ENCODE results near the gene NKX2-1.
"Not testable (repeated sequence)": the region's sequence is repeated elsewhere in the genome, so short reads cannot be mapped to it uniquely, and the experiment has no call there.

The NKX2-1 gene

DNA sequence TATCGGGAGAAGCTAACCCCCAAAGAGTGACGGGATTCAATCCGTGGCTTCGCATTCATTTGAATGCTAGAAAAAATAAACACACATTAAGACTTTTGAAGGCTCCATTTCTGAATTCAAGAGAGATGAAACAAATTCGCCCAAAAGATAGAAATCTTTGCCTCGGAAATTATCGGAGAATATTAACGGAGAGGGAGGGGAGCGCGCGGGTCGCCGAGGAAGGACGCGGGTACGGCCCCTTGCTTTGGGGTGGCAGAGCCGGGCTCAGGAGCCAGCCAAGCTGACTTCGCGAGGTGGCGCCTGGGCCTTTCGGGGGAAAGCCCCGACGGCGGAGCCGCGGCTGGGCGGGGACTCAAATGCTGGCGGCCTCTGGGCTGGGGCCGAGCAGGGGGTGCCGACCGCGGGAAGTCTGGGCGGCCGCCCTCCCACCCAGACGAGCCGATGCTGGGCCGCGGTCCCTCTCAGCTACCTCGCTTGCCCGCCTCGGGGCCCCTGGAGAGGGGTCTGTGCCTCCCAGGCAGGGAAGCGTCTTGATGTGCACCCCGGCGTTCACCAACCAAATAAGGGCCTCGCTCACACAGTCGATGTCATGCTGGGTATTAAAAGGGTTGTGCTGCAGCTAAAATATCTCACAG is 14.7 kb downstream of the NKX2-1 start:
- DNase-seq (ENCODE audit: low read depth) = no peak

DNA sequence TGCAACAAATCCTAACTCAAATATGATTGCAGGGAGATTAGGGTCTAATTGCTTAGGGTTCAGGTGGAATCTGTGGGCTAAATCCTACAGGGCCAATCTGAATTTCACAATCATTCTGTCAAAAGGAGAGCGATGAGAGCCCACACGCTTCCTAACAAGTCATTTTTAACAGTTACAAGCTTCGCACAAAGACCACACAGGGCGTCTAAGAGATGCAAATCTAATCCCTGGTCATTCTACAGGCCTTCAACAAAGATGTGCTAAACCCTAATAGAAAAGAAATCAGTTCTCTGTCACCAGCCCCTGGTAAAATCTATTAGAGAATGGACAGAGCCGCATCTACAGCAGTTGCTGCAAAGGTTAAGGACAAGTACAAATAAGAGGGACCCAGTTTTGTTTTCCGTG is 15.3 kb downstream of the NKX2-1 start:
- DNase-seq (ENCODE audit: low read depth) = no peak

DNA sequence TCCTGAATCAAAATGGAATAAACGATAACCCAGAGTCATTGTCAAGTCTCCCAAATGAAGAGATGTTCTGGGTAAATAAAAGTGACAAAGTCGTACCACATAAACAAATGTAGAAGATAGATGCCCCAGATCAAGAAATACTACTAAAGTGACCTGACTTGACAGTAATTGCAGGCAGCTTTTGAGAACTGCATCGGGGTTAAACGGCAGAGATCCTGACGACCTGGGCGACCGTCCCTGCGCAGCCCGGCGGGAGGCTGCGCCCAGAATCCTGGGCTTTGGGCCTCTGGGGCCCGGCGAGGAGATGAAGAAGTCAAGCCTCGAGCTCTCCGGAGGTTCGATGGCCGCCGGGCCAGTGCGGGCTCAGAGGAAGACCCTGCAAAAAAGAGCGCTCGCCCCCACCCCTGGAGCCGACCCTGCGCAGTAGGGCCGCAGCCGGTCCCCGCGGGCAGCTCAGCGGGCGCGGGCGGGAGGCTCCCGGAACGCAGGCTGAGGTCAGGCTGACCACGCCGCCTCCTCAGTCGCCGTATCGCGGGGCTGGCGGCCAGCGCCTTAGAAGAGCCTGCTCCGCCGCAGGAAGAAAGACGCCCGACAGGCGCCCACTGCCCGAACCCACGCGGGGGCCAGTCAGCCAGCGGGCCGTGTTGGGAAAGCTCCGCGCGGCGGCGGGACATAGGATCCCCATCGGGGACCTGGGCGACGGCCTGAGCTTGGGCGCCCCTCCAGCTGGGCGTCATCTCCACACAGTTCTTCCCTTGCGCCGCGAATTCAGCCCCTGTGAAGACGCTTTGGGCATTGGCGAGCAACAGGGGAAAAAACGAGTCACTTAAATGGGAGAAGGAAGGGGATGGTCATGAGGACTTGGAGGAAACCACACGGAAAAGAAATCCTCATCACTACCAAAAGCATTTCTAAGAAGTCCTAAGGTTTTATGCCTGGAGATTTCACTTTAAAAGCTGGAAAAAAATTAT is 16.0 kb downstream of the NKX2-1 start:
- no peak for DNase-seq (ENCODE audit: low read depth)

DNA sequence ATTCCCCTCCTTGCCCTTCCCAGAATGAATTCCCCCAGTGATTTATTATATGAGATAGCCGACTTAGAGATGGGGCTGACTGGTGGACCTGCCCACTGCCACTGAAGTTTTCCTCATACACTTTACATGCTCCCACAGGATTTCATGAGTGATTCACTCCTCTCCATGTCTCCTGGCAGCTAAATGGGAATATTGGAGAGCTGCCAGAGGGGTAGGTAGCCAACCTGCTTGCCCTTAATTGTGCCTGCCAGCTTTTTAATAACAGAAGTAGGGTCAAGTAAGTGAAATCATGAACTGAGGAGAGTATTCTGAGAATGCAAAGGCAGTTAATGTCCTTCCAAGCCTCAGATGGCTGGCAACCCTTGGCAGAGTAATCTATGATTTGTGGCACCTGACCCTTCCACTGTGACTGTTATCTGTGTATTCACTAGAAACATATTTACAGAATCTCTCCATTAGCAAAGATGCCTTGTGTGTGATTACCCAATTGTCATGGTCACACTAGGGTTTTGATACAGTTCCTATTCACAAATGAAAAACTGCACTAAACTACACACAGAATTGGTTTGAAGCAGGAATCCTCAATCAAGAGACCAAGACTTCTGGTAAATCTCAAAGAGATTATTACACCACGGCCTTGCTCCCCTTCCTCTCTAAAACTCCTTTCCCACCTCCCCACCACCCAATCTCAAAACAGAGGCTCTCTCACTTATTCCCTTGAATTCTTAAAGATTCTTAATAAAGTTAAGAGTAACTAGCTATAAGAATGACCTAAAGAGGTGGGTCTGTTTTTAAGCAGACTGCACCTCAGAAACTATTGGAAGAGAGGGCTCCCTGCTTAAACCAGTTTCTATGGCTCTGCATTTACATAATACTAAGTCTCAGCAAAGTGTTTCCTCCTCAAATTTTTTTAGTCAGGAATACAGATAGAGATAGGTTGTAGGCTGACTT is 17.2 kb downstream of the NKX2-1 start:
- no peak for DNase-seq (ENCODE audit: low read depth)

- DNase-seq (ENCODE audit: low read depth) = no peak
Measured at GRCh38 chr14:36498938-36499337, 21.1 kb downstream of the NKX2-1 start.

GRCh38 chr14:36496346-36496745 is 23.7 kb downstream of the NKX2-1 start:
- DNase-seq (ENCODE audit: low read depth) = no peak

- DNase-seq (ENCODE audit: low read depth) = no peak
Measured at GRCh38 chr14:36495666-36496065, 24.4 kb downstream of the NKX2-1 start.

DNA sequence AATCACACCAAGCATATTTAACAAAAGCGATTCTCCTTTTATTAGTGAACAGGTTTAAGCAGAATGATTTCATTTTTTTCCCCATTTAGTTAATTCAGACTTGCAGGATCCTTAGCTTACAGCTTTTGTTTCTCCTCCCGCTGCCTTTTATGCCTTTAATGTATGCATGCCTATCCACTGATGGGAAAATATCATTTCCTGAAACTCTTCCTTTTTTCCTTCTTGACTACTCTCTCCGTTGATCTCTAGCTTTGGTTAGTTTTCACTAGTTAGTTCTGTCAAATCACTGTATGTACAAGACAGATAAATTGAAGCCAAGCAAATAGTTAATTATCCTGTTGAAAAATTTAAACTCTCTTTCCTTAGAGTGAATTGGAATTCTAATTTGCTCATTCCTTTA is 26.3 kb downstream of the NKX2-1 start:
- no peak for DNase-seq (ENCODE audit: low read depth)

DNA sequence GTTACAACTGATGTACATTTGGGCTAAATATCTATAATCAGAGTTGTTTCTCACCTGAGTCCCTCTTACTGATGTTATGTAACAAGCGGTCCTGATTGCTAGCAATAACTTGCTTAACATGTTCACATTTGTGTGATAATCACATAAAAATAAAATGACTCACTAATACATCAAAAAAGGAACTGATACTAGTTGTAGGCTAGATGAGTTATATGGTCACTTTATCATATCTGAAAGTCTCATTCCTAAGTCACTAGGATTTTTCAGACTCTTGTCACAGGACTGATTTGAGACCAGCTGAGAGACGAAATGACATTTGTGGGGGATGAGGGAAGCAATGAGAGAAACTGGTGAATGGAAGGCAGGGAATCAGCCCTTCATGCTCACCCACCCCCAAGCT is 34.3 kb downstream of the NKX2-1 start:
- no peak for DNase-seq (ENCODE audit: low read depth)

DNA sequence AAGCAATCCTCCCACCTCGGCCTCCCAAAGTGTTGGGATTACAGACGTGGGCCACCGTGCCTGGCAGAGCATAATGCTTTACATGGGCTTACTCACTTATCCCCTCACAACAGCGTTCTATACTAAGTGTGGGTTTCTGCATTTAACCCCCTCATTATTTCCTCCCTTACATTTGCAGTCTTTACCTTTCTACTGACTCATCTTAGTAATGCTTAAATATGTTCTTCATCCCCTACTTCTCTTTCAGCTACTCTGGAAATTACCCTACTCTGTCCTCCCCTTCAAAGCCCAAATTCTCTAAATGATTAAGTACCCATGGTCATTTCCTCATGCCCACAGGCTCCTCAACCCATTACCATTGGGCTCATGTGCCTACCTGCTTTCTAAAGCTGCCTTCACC is 40.7 kb downstream of the NKX2-1 start:
- no peak for DNase-seq (ENCODE audit: low read depth)

GRCh38 chr14:36478782-36479181 is 41.2 kb downstream of the NKX2-1 start:
- DNase-seq (ENCODE audit: low read depth) = no peak

DNA sequence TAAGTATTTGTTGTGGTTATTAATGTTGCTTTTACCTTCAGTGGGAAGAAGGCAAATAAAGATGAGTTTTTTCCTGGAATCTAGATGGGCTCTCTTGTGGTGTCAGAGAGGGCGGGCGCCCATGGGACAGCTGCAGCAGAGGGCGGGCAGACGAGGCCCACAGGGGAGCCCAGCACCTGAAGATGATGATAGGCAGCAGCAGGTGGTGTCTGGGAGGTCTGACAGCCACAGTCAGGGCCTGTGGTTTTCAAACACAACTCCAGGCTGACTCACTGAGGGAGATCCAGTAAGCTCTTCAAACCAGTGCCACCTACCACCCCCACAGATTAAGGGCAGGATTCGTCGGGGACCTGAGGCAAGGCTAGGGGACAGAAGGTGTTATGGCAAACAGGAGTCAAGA is 42.8 kb downstream of the NKX2-1 start:
- no peak for DNase-seq (ENCODE audit: low read depth)

DNA sequence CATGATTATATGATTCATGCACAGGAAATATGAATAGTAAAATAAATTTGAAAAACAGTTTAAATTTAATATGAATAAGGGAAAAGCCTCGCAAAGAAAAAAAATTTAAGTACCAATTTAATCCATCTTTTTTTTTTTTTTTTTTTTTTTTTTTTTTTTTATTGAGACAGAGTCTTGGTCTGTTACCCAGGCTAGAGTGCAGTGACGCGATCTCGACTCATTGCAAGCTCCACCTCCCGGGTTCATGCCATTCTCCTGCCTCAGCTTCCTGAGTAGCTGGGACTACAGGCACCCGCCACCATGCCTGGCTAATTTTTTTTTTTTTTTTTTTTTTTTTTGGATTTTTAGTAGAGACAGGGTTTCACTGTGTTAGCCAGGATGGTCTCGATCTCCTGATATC is 44.0 kb downstream of the NKX2-1 start:
- not testable (repeated sequence) for DNase-seq (ENCODE audit: low read depth)

- no peak for DNase-seq (ENCODE audit: low read depth)
Measured at GRCh38 chr14:36474593-36474992, 45.4 kb downstream of the NKX2-1 start.

GRCh38 chr14:36471431-36471830 is 48.6 kb downstream of the NKX2-1 start:
- no peak for DNase-seq (ENCODE audit: low read depth)

DNA sequence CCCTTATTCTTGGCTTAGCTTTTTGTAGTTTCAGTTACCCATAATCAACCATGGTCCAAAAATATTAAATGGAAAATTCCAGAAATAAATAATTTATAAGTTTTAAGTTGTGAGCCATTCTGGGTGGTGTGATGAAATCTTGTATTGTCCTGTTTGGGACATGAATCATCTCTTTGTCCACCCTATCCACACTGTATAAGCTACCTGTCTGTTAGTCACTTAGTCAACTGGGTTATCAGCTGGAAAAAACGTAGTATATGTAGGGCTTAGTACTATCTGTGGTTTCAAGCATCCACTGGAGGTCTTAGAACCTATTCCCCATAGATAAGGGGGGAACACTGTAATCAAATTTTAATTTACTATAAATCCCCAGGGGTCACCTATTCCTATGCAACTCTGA is 52.7 kb downstream of the NKX2-1 start:
- DNase-seq (ENCODE audit: low read depth) = no peak
